MM.1S (cell line): ENCODE measurements around the gene CTNNBL1.
"Not testable (repeated sequence)": the region's sequence is repeated elsewhere in the genome, so short reads cannot be mapped to it uniquely, and the experiment has no call there.

Experiments used
- CTCF ChIP-seq: fragments of 300-600 bp; sonication (generic); IDR thresholded peaks from 2 replicates; pipeline ENCODE4 v1.5.1; 2016; ENCODE audit warnings: antibody characterized with exemption, low read length, mixed read lengths
- EZH2 ChIP-seq: fragments of 300-600 bp; sonication (generic); optimal IDR thresholded peaks from 2 replicates; pipeline ENCODE3; 2017; ENCODE audit warnings: low read depth, mild to moderate bottlenecking, antibody characterized with exemption, low read length, mixed read lengths
- EZH2phosphoT487 ChIP-seq: fragments of 300-600 bp; sonication (generic); IDR thresholded peaks from 2 replicates; pipeline ENCODE4 v1.6.1; 2018; ENCODE audit warnings: antibody characterized with exemption, low read length

GRCh38 chr20:37856034-37856433, 162.2 kb downstream of the CTNNBL1 start:
- not testable (repeated sequence) for TF ChIP-seq CTCF, EZH2, EZH2phosphoT487
